GM18861 (cell line): ENCODE measurements around the gene MANBA.
"Not testable (repeated sequence)": the region's sequence is repeated elsewhere in the genome, so short reads cannot be mapped to it uniquely, and the experiment has no call there.

Source experiments
- ATAC-seq: cut with Tn5 transposase; IDR thresholded peaks from one replicate; pipeline ENCODE4 v1.9.1; 2021; ENCODE audit not compliant: unreplicated experiment

Gene MANBA

GRCh38 chr4:102764901-102765300 lies 4.1 kb upstream of the MANBA start:
- no peak for ATAC-seq

GRCh38 chr4:102761906-102762305 lies 1.1 kb upstream of the MANBA start:
- no peak for ATAC-seq

GRCh38 chr4:102761296-102761701 lies 531 bp upstream of the MANBA start:
- ATAC-seq, result no peak

- ATAC-seq, result peak; percentile 46
Observed at GRCh38 chr4:102759831-102760644, 730 bp downstream of the MANBA start.

- no peak for ATAC-seq
Observed at GRCh38 chr4:102758241-102759160, 2.3 kb downstream of the MANBA start.

- no peak for ATAC-seq
Observed at GRCh38 chr4:102757681-102758080, 3.1 kb downstream of the MANBA start.

- no peak for ATAC-seq
Observed at GRCh38 chr4:102754044-102754443, 6.7 kb downstream of the MANBA start.

GRCh38 chr4:102751941-102752340 lies 8.8 kb downstream of the MANBA start:
- ATAC-seq, result no peak

- peak; percentile 99 for ATAC-seq
Observed at GRCh38 chr4:102743352-102743751, 17.4 kb downstream of the MANBA start.

- ATAC-seq, result not testable (repeated sequence)
Observed at GRCh38 chr4:102738802-102739201, 22.0 kb downstream of the MANBA start.

GRCh38 chr4:102736636-102737549 lies 23.9 kb downstream of the MANBA start:
- no peak for ATAC-seq

- no peak for ATAC-seq
Observed at GRCh38 chr4:102735582-102735981, 25.2 kb downstream of the MANBA start.

- ATAC-seq, result peak; percentile 99
Observed at GRCh38 chr4:102734591-102735385, 26.0 kb downstream of the MANBA start.

GRCh38 chr4:102734116-102734515 lies 26.7 kb downstream of the MANBA start:
- no peak for ATAC-seq

GRCh38 chr4:102733084-102733483 lies 27.7 kb downstream of the MANBA start:
- no peak for ATAC-seq

GRCh38 chr4:102732678-102733077 lies 28.1 kb downstream of the MANBA start:
- no peak for ATAC-seq

GRCh38 chr4:102730968-102731533 lies 29.7 kb downstream of the MANBA start:
- ATAC-seq, result no peak

- not testable (repeated sequence) for ATAC-seq
Observed at GRCh38 chr4:102729486-102729885, 31.3 kb downstream of the MANBA start.

- ATAC-seq, result not testable (repeated sequence)
Observed at GRCh38 chr4:102726919-102727318, 33.8 kb downstream of the MANBA start.

- no peak for ATAC-seq
Observed at GRCh38 chr4:102726068-102726467, 34.7 kb downstream of the MANBA start.
